OCI-LY3 (cell line): ENCODE measurements around the gene RBFOX1.

Experiments
- EZH2phosphoT487 ChIP-seq: fragments of 200-600 bp; shearing (Covaris generic); IDR thresholded peaks from 2 replicates; pipeline ENCODE4 v1.6.1; 2018; ENCODE audit warnings: antibody characterized with exemption, mixed run types, low read depth
- TF ChIP-seq, protein P1 (sequence below): fragments of 200-600, 300-600 bp; sonication (generic); IDR thresholded peaks from 2 replicates; pipeline ENCODE4 v1.5.1; 2014; ENCODE audit warnings: antibody characterized with exemption, low read length, low read depth

DNA sequence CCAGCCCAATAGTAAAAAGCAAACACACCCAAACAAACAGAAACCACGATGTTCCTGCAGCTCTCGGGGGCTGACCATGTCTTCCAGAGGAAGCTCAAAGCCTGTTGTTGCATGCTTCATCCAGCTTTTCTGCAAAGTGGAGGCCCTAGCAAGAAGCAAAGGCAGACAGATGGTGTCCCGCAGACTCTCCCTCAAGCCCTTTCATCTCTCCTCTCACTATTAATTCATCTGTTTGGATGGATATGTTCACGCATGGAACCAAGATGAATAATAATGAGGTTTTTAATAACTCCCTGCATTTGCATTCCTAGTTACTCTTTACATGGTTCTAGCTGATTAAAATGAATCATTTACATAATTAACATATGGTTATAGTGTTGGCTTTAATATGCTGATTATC lies 36.6 kb downstream of the RBFOX1 start:
- TF ChIP-seq, protein P1, sequence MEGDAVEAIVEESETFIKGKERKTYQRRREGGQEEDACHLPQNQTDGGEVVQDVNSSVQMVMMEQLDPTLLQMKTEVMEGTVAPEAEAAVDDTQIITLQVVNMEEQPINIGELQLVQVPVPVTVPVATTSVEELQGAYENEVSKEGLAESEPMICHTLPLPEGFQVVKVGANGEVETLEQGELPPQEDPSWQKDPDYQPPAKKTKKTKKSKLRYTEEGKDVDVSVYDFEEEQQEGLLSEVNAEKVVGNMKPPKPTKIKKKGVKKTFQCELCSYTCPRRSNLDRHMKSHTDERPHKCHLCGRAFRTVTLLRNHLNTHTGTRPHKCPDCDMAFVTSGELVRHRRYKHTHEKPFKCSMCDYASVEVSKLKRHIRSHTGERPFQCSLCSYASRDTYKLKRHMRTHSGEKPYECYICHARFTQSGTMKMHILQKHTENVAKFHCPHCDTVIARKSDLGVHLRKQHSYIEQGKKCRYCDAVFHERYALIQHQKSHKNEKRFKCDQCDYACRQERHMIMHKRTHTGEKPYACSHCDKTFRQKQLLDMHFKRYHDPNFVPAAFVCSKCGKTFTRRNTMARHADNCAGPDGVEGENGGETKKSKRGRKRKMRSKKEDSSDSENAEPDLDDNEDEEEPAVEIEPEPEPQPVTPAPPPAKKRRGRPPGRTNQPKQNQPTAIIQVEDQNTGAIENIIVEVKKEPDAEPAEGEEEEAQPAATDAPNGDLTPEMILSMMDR, result no peak
- TF ChIP-seq EZH2phosphoT487, result no peak
